KG1 (cell line): ENCODE data around the gene TCF7L1.
"Not testable (repeated sequence)": the region's sequence is repeated elsewhere in the genome, so short reads cannot be mapped to it uniquely, and the experiment has no call there.

Source experiments
- DNase-seq: peaks from one replicate; lab custom pipeline; 2025; lab: John Stamatoyannopoulos, UW

TCF7L1 gene

GRCh38 chr2:85325466-85325811, 192.2 kb downstream of the TCF7L1 start:
- no peak for DNase-seq

GRCh38 chr2:85326406-85327159, 193.4 kb downstream of the TCF7L1 start:
- peak; percentile 38 for DNase-seq

GRCh38 chr2:85327160-85327821, 194.1 kb downstream of the TCF7L1 start:
- peak; percentile 17 for DNase-seq

GRCh38 chr2:85327822-85328617, 194.8 kb downstream of the TCF7L1 start, which contains the start of gene TGOLN2:
Gene TGOLN2 (minus strand): TSS chr2:85327989. CDS start chr2:85327962, 27 bp downstream.
- DNase-seq, result peak; percentile 90

GRCh38 chr2:85329181-85329651, 196.0 kb downstream of the TCF7L1 start:
- no peak for DNase-seq

GRCh38 chr2:85329701-85330100, 196.5 kb downstream of the TCF7L1 start:
- DNase-seq, result not testable (repeated sequence)

- DNase-seq, result no peak
Measured at GRCh38 chr2:85330839-85331636, 197.8 kb downstream of the TCF7L1 start.

- DNase-seq, result not testable (repeated sequence)
Measured at GRCh38 chr2:85333877-85334276, 200.7 kb downstream of the TCF7L1 start.

- no peak for DNase-seq
Measured at GRCh38 chr2:85334928-85335327, 201.7 kb downstream of the TCF7L1 start.

- no peak for DNase-seq
Measured at GRCh38 chr2:85340034-85340892, 207.1 kb downstream of the TCF7L1 start.

GRCh38 chr2:85341269-85342029, 208.3 kb downstream of the TCF7L1 start:
- DNase-seq, result no peak

- DNase-seq, result no peak
Measured at GRCh38 chr2:85342156-85342555, 209.0 kb downstream of the TCF7L1 start.

GRCh38 chr2:85343207-85343895, 210.2 kb downstream of the TCF7L1 start:
- DNase-seq, result not testable (repeated sequence)

GRCh38 chr2:85344356-85344954, 211.3 kb downstream of the TCF7L1 start:
- DNase-seq, result no peak

- DNase-seq, result no peak
Measured at GRCh38 chr2:85347599-85347998, 214.4 kb downstream of the TCF7L1 start.

- peak; percentile 29 for DNase-seq
Measured at GRCh38 chr2:85353876-85354285, 220.7 kb downstream of the TCF7L1 start.

GRCh38 chr2:85354286-85355072, 221.3 kb downstream of the TCF7L1 start, which contains the start of the genes ELMOD3 and RETSAT:
Gene ELMOD3 (plus strand): TSS chr2:85354769. CDS start chr2:85357199, 2,430 bp downstream.
Gene RETSAT (minus strand): TSS chr2:85354528. CDS start chr2:85354507, 21 bp downstream.
- DNase-seq, result peak; percentile 97

GRCh38 chr2:85355073-85355410, 221.8 kb downstream of the TCF7L1 start:
- DNase-seq, result no peak
